Ecto neural progenitor cell (in vitro differentiated cells): ENCODE data around the gene COA7.
"Not testable (repeated sequence)": the region's sequence is repeated elsewhere in the genome, so short reads cannot be mapped to it uniquely, and the experiment has no call there.

Experiments
- DNase-seq: peaks from one replicate; pipeline ENCODE4 v3.0.0-alpha.2; 2018; ENCODE audit warnings: low spot score

COA7 gene

DNA sequence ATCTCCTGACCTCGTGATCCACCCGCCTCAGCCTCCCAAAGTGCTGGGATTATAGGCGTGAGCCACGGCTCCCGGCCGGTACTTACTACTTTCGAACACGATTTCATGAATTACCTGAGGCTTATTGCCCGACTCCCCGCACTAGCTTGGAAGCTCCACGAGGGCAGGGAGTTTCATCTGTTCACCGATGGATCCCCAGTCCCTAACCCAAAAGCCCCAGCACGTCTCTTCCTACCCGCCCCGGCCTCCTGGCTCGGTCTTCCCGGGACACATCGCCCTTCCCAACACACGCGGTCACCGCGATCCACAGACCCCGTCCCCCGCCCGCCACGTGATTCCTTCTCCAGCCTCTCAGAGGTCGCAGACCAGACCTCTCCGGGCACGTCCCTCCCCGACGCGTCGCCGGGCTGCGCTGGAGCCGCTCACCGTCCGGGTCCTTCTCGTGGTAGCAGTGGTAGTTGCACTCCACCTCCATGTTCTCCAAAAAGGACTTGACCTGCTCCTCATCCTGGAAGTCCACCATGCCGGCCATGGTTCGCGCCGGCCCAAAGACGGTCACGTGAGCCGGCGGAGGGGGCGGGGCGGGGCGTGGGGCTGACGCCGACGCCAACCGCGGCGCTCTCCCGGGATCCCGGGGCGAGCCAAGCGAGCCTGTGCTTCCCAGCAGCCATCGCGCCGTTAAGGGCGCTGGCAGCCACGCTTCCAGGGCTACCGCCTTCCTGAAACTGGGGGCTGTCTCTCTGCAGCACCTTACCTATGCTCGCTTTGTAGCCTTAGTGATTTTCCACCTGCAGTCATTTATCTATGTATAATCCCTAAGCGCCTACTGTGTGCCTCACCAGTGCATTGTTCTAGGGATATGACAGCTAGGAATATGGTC is at the start of gene COA7:
TSS of gene COA7 (minus strand) at position 553 of the 880 bp plus-strand sequence. CDS start at position 532, 21 bp downstream.
- DNase-seq, result peak; percentile 85

DNA sequence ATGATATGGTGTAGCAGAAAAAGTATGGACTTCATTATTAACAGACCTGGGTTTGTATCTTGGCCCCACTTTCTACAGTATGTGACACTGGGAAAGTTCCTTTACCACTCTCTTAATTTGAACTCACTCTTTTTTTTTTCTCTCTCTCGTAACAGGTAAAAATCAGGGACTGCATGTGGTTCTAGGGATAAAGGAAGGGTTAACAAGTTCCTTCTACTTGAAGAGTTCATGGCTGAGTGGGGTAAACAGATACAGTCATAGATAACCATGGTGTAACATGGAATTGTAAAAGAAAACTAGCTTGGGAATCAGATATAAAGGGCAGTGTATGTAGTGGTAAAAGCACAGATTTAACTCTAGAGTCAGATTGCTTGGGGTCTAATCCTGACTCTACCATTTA is 49.3 kb upstream of the COA7 start:
- DNase-seq, result no peak

DNA sequence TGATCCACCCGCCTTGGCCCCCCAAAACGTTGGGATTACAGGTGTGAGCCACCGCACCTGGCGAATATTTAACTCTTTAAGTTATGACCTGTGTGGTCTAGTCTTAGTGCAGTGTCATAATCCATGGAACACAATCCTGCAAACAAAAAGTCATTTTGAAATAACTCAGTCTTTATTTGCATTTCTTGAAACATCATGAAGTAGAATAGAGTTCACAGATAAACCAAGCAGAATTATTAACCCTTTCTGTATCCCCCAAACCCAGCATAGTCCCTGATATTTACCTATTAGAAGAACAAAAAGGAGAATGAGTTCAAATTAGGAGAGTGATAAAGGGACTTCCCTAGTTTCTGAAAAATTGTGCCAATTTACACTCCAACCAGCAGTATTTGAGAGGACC is 48.0 kb upstream of the COA7 start:
- DNase-seq, result no peak

GRCh38 chr1:52741259-52741658 is 43.1 kb upstream of the COA7 start:
- no peak for DNase-seq

DNA sequence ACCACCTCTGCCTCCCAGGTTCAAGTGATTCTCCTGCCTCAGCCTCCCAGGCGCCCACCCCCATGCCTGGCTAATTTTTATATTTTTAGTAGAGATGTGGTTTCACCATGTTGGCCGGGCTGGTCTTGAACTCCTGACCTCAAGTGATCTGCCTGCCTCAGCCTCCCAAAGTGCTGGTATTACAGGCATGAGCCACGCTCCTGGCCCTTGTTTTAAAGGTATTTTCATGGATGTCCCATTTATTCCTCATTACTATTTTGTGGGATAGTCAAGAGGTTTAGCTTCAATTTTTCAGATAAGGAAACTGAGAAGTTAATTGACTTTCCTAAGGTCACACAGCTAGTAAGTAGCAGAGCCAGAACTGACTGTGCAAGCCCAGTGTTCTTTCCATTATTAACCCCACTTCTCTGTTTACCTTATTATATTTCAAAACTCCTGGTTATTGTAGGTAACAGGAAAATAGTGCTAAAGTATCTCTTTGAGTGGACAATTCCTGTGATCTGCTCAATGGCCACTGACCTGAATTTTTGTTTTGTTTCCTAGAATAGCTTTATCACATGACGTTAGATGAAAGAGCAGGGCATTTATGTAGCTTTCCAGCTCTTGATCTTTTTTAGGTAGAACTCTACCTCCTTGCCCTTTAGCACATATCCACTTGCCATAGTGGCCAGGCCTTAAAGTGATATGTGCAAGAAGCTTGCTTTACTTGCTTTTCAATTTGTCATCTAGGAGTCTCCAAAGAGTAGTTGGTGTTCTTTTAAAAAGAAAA is 41.7 kb upstream of the COA7 start:
- DNase-seq, result no peak

DNA sequence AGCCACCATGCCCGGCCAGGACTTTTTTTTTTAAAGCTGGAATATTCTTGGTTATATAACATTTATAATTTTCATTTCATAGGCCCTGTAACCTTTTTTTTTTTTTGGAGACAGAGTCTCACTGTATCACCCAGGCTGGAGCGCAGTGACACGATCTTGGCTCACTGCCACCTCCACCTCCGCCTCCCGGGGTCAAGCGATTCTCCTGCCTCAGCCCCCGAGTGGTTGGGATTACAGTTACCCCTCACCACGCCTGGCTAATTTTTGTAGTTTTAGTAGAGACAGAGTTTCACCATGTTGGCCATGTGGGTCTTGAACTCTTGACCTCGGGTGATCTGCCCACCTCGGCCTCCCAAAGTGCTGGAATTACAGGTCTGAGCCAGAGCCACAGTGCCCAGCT is 40.7 kb upstream of the COA7 start:
- DNase-seq, result no peak

DNA sequence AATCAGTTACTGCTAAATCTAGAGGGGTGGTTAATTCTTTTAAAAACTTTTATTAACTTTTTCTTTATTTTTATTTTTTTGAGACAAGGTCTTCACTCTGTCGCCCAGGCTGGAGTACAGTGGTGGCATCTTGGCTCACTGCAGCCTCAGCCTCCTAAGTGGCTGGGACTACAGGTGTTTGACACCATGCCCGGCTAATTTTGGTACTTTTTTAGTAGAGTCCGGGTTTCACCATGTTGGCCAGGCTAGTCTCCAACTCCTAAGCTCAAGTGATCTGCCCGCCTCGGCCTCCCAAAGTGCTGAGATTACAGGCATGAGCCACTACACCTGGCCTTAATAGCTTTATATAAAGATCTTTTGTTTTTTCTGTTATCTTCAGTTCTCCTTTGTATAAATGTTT is 40.0 kb upstream of the COA7 start:
- DNase-seq, result no peak

GRCh38 chr1:52735371-52735770 is 37.2 kb upstream of the COA7 start:
- not testable (repeated sequence) for DNase-seq

- DNase-seq, result no peak
Observed at GRCh38 chr1:52733368-52733767, 35.2 kb upstream of the COA7 start.

- DNase-seq, result no peak
Observed at GRCh38 chr1:52727956-52728656, 30.0 kb upstream of the COA7 start.

DNA sequence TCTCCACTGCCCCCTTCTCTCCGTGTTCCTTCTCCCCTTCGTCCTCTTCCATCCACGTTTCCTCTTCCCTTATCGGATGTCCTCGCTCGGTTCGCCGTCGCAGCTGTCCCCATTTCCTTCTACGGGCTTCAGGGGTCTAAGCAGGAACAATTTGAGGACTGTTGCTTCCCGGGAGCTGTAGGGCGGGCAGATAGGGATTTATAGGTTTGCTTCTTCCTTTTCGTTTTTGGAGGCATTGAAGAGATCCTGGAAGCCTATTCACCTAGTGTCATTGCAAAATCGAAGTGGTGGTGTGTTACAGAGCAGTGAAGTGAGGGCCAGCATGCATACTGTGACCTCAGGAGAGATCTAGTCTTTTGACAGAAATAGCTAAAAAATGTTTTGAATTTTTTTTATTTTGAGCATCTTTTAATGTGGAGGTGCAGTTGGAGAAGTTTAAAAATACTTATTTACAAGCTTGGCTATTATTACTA is 29.0 kb upstream of the COA7 start:
- no peak for DNase-seq

- peak; percentile 96 for DNase-seq
Observed at GRCh38 chr1:52726265-52727113, 28.3 kb upstream of the COA7 start, which contains the start of gene ZYG11B. TSS of gene ZYG11B (plus strand) at chr1:52726453. CDS start at chr1:52726654, 201 bp downstream.

DNA sequence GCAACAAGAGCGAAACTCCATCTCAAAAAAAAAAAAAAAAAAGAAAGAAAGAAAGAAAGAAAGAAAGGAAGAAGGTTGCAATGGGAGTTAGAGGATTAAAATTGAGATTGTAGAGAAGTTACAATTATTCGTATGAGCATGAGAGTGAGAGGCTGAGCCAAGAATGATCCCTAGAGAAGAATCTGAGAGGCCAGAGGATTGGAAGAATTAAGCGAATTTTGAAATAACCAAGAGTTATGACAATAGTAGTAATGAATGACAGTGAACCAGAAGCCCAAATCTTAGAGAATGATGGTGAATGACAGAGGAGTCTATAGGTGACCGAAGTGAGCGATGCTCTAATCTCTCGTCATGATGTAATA is 27.7 kb upstream of the COA7 start:
- no peak for DNase-seq

DNA sequence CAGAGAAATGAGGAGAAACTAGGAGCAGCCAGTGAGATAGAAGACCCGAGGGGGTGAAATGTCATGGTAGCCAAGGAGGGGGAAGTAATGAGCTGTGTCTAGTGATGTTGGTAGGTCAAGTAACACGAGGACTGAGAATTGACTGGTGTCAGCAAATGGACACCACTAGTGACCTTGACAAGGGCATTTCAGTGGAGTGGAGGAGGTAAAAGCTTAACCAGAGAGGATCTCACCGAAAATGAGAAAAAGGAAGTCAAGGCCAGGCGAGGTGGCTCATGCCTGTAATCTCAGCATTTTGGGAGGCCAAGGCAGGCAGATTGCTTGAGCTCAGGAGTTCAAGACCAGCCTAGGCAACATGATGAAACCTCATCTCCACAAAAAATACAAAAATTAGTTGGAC is 25.1 kb upstream of the COA7 start:
- DNase-seq, result no peak

GRCh38 chr1:52715296-52715695 is 17.1 kb upstream of the COA7 start:
- not testable (repeated sequence) for DNase-seq

GRCh38 chr1:52713590-52713989 is 15.4 kb upstream of the COA7 start:
- no peak for DNase-seq

DNA sequence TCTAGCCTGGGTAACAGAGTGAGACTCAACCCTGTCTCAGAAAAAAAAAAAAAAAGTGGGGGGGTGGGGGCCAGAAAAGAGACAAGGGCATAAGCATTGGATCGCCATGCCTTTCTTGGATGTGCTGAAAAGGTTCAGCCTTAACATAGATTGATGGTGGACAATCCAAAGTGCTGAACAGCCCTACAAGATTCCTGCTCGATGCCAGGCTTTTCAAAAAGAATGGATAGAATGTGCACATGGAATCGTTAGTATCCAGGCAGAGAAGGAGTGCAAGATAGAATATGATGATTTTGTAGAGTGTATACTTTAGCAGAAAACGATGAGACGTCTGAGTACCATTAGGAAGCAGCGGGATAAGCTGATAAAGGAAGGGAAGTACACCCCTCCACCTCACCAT is 10.9 kb upstream of the COA7 start:
- no peak for DNase-seq

GRCh38 chr1:52707927-52708655 is 9.9 kb upstream of the COA7 start:
- DNase-seq, result no peak

- no peak for DNase-seq
Observed at GRCh38 chr1:52706941-52707926, 9.1 kb upstream of the COA7 start.
